ENCODE measurements around the gene RTN4RL1.

RTN4RL1 gene

DNA sequence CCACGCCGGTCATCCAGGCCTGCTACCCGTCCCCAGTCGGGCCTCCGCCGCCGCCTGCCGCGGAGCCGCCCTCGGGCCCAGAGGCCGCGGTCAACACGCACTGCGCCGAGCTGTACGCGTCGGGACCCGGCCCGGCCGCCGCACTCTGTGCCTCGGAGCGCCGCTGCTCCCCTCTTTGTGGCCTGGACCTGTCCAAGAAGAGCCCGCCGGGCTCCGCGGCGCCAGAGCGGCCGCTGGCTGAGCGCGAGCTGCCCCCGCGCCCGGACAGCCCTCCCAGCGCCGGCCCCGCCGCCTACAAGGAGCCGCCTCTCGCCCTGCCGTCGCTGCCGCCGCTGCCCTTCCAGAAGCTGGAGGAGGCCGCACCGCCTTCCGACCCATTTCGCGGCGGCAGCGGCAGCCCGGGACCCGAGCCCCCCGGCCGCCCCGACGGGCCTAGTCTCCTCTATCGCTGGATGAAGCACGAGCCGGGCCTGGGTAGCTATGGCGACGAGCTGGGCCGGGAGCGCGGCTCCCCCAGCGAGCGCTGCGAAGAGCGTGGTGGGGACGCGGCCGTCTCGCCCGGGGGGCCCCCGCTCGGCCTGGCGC is 32.1 kb upstream of the RTN4RL1 start:
- H3K27ac ChIP-seq (ENCODE audit: low read length): no peak overlapping the region
- H3K36me3 ChIP-seq (ENCODE audit: control insufficient read depth, low read depth, low read length): no peaks in the 10 kb centered on the region
- no peaks in the 10 kb centered on the region for H3K9me3 ChIP-seq (ENCODE audit: control insufficient read depth, low read depth, low read length)
- H3K27me3 ChIP-seq (ENCODE audit: control insufficient read depth, insufficient read depth, low read length): peaks cover 70% of the 10 kb centered on the region
- H3K4me3 ChIP-seq (ENCODE audit: low read length): no peak overlapping the region
- H3K4me1 ChIP-seq (ENCODE audit: control insufficient read depth, low read depth, low read length): peaks cover under 1% of the 10 kb centered on the region
- H3K9ac ChIP-seq (ENCODE audit: low read length): no peak overlapping the region

DNA sequence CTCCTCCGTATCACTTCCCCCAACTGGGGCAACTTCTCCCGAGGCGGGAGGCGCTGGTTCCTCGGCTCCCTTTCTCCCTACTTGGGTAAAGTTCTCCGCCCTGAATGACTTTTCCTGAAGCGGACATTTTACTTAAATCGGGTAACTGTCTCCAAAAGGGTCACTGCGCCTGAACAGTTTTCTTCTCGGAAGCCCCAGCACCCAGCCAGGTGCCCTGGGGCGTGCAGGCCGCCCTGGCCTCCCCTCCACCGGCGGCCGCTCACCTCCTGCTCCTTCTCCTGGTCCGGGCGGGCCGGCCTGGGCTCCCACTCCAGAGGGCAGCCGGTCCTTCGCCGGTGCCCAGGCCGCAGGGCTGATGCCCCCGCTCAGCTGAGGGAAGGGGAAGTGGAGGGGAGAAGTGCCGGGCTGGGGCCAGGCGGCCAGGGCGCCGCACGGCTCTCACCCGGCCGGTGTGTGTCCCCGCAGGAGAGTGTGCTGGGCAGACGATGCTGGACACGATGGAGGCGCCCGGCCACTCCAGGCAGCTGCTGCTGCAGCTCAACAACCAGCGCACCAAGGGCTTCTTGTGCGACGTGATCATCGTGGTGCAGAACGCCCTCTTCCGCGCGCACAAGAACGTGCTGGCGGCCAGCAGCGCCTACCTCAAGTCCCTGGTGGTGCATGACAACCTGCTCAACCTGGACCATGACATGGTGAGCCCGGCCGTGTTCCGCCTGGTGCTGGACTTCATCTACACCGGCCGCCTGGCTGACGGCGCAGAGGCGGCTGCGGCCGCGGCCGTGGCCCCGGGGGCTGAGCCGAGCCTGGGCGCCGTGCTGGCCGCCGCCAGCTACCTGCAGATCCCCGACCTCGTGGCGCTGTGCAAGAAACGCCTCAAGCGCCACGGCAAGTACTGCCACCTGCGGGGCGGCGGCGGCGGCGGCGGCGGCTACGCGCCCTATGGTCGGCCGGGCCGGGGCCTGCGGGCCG is 31.4 kb upstream of the RTN4RL1 start:
- Histone ChIP-seq H3K9me3 (ENCODE audit: control insufficient read depth, low read depth, low read length) (no peaks in the 10 kb centered on the region), H3K36me3 (ENCODE audit: control insufficient read depth, low read depth, low read length) (no peaks in the 10 kb centered on the region), H3K9ac (ENCODE audit: low read length) (no peak overlapping the region), H3K27me3 (ENCODE audit: control insufficient read depth, insufficient read depth, low read length) (peaks cover 78% of the 10 kb centered on the region), H3K4me1 (ENCODE audit: control insufficient read depth, low read depth, low read length) (no peaks in the 10 kb centered on the region), H3K4me3 (ENCODE audit: low read length) (no peak overlapping the region), H3K27ac (ENCODE audit: low read length) (no peak overlapping the region)

DNA sequence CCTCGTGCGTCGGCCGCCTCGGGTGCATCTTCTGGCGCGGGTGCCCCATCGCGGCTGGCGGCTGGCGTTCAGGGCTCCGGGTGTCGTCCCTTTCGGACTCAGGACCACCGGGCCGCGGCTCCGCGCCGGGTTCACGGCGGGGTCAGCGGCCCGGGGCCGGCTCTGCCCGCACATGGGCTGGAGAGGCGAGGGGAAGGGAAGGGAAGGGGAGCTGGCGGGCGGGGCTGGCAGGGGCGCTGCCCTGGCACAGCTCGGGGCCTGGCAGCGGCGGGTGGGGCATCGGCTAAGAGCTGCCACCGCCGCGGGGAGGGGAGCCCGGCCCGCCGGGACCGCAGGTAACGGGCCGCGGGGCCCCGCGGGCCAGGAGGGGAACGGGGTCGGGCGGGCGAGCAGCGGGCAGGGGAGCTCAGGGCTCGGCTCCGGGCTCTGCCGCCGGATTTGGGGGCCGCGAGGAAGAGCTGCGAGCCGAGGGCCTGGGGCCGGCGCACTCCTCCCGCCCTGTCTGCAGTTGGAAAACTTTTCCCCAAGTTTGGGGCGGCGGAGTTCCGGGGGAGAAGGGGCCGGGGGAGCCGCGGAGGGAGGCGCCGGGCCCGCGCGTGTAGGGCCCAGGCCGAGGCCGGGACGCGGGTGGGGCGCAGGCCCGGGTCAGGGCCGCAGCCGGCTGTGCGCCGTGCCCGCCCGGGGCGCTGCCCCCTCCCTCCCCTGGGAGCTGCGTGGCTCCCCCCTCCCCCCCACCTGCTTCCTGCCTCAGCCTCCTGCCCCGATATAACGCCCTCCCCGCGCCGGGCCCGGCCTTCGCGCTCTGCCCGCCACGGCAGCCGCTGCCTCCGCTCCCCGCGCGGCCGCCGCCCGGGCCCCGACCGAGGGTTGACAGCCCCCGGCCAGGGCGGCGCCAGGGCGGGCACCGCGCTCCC is 30.4 kb upstream of the RTN4RL1 start:
- Histone ChIP-seq H3K36me3 (ENCODE audit: control insufficient read depth, low read depth, low read length) (no peaks in the 10 kb centered on the region), H3K27me3 (ENCODE audit: control insufficient read depth, insufficient read depth, low read length) (peaks cover 87% of the 10 kb centered on the region), H3K27ac (ENCODE audit: low read length) (no peak overlapping the region), H3K4me1 (ENCODE audit: control insufficient read depth, low read depth, low read length) (no peaks in the 10 kb centered on the region), H3K9me3 (ENCODE audit: control insufficient read depth, low read depth, low read length) (no peaks in the 10 kb centered on the region), H3K4me3 (ENCODE audit: low read length) (peak overlapping the region; percentile 39), H3K9ac (ENCODE audit: low read length) (no peak overlapping the region)

DNA sequence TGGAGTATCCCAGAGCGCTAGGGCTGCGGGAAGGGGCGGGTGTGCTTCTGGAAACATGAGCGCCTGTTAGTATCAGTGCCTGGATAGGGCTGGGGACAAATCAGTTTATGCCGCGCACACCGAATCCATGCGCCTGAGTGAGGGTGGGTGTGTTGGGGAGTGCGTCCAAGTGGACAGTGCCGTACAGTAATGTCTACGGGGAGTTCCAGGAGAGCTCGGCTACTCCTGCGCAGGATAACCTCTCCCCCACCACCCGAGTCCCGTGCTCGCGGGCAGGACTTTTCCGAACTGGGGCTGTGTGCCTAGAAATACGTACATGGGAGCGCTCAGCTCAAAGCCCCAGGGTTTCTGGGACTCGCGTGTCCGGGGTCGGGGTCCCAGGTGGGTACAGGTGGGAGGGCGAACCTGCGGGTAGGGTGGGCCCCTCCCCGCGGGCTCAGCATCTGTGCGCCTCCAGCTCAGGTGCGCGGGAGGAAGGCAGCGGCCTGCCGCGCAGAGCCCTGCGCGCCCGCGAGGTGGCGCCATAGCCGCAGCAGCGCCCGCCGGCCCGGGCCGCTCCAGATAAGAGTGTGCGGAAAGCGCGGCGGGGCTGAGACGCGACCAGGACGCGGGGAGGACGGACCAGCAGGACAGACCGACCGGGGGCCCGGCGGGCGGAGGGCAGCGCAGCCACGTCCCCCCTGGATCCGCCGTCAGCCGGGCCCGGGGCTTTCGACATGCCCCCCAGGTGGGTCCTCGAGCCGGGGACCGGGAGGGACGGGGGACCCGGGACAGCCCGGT is 29.6 kb upstream of the RTN4RL1 start, which contains the start of gene HIC1:
HIC1 (plus strand) TSS at position 592 of the 780 bp plus-strand sequence. CDS start 1,588 bp downstream, outside the sequence.
- Histone ChIP-seq H3K4me1 (ENCODE audit: control insufficient read depth, low read depth, low read length) (no peaks in the 10 kb centered on the region), H3K27me3 (ENCODE audit: control insufficient read depth, insufficient read depth, low read length) (peaks cover 87% of the 10 kb centered on the region), H3K9me3 (ENCODE audit: control insufficient read depth, low read depth, low read length) (no peaks in the 10 kb centered on the region), H3K9ac (ENCODE audit: low read length) (no peak within 1 kb of the TSS), H3K36me3 (ENCODE audit: control insufficient read depth, low read depth, low read length) (no peaks in the 10 kb centered on the region), H3K4me3 (ENCODE audit: low read length) (peak within 1 kb of the TSS; percentile 39), H3K27ac (ENCODE audit: low read length) (no peak within 1 kb of the TSS)

DNA sequence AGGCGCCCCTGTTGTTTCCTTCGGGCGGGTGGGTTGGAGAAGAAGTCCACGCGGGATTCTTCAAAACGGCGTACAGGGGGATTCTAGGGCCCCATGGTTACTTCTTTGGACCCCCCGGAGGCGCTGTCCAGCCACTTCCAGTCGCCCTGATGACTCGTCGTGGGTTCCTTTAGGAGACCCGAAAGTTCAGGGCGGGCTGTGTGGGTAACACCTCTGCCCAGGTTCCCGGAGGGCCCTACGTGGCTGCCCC is 29.1 kb upstream of the RTN4RL1 start:
- peak overlapping the region; percentile 39 for H3K4me3 ChIP-seq (ENCODE audit: low read length)
- H3K9me3 ChIP-seq (ENCODE audit: control insufficient read depth, low read depth, low read length): no peaks in the 10 kb centered on the region
- H3K27ac ChIP-seq (ENCODE audit: low read length): no peak overlapping the region
- H3K4me1 ChIP-seq (ENCODE audit: control insufficient read depth, low read depth, low read length): no peaks in the 10 kb centered on the region
- no peaks in the 10 kb centered on the region for H3K36me3 ChIP-seq (ENCODE audit: control insufficient read depth, low read depth, low read length)
- peaks cover 87% of the 10 kb centered on the region for H3K27me3 ChIP-seq (ENCODE audit: control insufficient read depth, insufficient read depth, low read length)
- H3K9ac ChIP-seq (ENCODE audit: low read length): no peak overlapping the region

DNA sequence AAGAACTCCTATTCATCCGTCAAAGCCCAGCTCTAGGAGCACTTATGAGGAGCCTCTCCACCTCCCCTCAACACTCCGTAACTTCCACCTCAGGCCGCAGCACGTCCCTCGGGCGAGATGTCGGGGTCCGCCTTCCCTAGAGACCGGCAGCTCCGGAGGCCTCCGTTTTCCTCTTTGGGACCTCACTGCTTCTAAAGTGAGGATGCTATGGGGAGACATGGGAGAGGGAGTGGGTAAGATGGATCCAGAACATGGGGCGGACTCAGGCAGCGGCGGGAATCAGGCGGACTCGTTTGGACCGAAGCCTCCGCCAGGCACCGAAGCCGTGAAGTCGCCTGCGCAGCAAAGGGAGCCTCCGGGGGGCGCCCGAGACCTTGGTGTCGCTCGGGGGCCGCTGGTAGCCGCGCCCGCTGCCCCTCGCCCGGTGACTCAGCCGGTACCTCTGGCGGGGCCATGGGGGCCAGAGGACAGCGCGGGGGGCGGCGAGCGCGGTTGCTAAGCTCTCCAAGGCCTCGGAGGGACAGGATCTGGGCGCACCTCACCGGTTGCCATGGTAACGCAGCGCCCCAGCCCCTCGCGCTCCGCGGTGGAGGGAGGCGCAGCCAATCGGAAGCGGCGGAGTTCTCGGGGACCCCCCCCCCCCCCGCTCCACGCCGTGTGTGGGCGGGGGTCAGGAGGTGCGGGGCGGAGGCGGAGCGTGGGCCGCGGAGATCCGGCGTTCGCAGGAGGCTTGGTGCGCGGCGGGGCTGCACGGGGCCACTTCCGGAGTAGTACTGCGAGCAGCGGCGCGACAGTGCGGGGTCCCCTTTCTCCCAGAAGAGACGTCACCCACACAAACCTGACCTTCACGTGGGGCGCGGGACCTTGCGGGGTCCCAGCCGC is 28.5 kb upstream of the RTN4RL1 start:
- Histone ChIP-seq H3K9me3 (ENCODE audit: control insufficient read depth, low read depth, low read length) (no peaks in the 10 kb centered on the region), H3K4me3 (ENCODE audit: low read length) (peak overlapping the region; percentile 39), H3K4me1 (ENCODE audit: control insufficient read depth, low read depth, low read length) (no peaks in the 10 kb centered on the region), H3K9ac (ENCODE audit: low read length) (no peak overlapping the region), H3K27ac (ENCODE audit: low read length) (no peak overlapping the region), H3K36me3 (ENCODE audit: control insufficient read depth, low read depth, low read length) (no peaks in the 10 kb centered on the region), H3K27me3 (ENCODE audit: control insufficient read depth, insufficient read depth, low read length) (peaks cover 87% of the 10 kb centered on the region)

DNA sequence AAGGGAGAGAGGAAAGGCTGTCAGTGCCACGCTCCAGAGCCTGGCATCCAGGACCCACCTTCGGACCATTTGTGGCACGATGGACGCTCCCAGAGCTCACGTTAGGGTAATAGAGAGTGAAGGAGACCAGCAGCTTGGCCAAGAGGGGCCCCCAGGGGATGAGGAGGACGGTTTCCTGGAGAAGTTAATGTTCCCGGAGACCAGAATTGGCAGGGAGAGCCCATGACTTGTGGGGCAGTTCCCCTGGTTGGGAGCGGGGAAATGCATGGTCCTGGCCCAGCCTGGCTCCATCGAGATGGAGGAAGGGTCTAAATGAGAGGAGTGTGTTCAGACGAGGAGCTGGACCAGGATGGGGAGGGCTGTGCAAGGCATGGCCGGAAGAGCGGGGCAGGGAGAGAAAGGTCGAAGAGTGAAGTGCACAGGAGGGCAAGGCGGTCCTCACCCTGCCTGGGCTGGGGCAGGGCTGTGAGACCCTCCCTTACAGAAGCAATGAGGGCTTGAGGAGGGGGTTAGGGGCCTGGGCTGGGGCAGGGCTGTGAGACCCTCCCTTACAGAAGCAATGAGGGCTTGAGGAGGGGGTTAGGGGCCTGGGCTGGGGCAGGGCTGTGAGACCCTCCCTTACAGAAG is 26.9 kb upstream of the RTN4RL1 start:
- Histone ChIP-seq H3K4me3 (ENCODE audit: low read length) (no peak overlapping the region), H3K4me1 (ENCODE audit: control insufficient read depth, low read depth, low read length) (no peaks in the 10 kb centered on the region), H3K27ac (ENCODE audit: low read length) (no peak overlapping the region), H3K27me3 (ENCODE audit: control insufficient read depth, insufficient read depth, low read length) (peaks cover 91% of the 10 kb centered on the region), H3K36me3 (ENCODE audit: control insufficient read depth, low read depth, low read length) (no peaks in the 10 kb centered on the region), H3K9me3 (ENCODE audit: control insufficient read depth, low read depth, low read length) (no peaks in the 10 kb centered on the region), H3K9ac (ENCODE audit: low read length) (no peak overlapping the region)

DNA sequence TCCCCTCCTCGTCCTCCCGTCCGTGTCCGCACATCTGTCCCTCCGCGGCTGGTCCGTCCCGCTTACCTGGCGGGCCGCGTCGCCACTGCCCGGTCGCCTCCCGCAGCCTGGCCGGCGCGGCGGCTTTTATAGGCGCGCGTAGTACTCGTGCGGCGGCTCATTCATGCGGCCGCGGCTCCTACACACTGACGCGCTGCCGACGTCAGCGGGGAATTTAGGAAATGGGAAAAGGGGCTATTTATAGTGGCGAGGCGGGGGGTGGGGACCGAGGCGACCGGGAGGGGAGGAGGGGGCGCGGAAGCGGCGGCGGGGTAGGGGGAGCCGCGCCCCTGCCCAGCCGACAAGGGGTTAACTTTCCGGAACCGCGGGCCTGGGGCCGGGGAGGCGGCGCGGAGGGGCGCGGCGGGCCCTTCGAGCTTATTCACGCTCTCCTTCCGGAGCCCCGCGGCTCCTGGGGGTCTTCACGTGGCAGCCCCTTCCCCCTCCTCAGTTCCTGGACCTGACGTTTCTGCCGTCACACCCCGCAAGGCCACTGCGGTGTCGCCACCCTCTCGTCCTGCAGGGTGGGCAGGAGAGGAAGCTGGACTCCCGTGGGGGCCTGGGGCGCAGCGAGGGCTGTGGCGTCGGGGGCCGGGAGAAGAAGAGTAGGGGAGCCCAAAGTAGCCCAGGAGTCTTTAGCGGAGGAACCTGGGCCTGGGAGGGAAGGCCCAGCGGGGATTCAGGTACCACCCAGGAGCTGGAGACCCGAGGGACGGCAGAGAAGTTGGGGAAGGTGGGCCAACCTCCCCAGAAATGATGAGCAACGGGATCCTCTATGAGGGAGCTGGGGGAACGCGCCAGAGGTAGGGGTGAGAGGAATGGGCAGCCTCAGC is 26.2 kb upstream of the RTN4RL1 start:
- no peak overlapping the region for H3K27ac ChIP-seq (ENCODE audit: low read length)
- H3K4me3 ChIP-seq (ENCODE audit: low read length): no peak overlapping the region
- no peak overlapping the region for H3K9ac ChIP-seq (ENCODE audit: low read length)
- H3K4me1 ChIP-seq (ENCODE audit: control insufficient read depth, low read depth, low read length): no peaks in the 10 kb centered on the region
- H3K27me3 ChIP-seq (ENCODE audit: control insufficient read depth, insufficient read depth, low read length): peaks cover 85% of the 10 kb centered on the region
- H3K36me3 ChIP-seq (ENCODE audit: control insufficient read depth, low read depth, low read length): no peaks in the 10 kb centered on the region
- H3K9me3 ChIP-seq (ENCODE audit: control insufficient read depth, low read depth, low read length): no peaks in the 10 kb centered on the region

DNA sequence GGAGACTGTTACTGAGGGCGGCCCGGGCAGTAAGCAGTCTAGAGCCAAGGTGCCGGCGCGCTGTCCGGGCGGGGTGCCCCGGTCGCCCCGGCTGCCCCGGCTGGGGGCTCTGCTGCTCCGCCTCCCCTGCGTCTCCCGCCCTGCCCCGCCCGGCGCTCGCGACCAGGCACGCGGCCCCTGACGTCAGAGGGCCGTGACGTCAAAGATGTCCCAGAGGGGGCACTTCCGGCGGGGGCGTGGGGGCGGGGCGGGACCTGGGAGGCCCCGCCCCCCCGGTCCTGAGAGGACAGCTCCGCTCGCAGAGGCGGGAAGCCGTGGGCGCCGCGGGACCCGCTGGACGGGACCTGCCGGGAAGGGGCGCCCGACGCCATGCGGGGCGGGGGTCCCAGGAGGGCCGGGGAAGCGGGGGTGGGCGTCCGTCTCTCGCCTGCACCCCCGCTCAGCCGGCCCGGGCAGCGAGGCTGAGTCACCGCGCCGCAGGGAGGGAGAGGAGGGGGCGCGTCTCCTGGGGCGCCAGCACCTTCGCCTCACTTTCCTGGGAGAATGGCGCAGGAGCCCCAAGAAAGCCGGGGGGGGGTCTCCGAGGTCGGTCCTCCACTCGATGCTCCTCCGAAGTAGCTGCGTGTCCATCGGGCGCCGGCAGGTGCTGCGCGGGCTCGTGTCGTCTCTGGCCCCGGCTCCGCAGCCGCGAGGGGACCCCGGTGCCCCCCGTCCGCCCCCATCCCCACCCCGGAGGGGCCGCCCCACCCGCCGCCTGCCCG is 25.3 kb upstream of the RTN4RL1 start:
- Histone ChIP-seq H3K9me3 (ENCODE audit: control insufficient read depth, low read depth, low read length) (no peaks in the 10 kb centered on the region), H3K27ac (ENCODE audit: low read length) (no peak overlapping the region), H3K4me1 (ENCODE audit: control insufficient read depth, low read depth, low read length) (no peaks in the 10 kb centered on the region), H3K36me3 (ENCODE audit: control insufficient read depth, low read depth, low read length) (no peaks in the 10 kb centered on the region), H3K27me3 (ENCODE audit: control insufficient read depth, insufficient read depth, low read length) (peaks cover 83% of the 10 kb centered on the region), H3K9ac (ENCODE audit: low read length) (no peak overlapping the region), H3K4me3 (ENCODE audit: low read length) (peak overlapping the region; percentile 13)
